ENCODE data around the gene COX7A1. TPM values are rescaled to one million over a fixed set of nuclear protein-coding genes. Genes with fewer than 3 reads are reported as not detected.

The COX7A1 gene
- total and polyA plus RNA-seq, 4 donors: 13.0 to 53.1 (median 36.0) TPM

GRCh38 chr19:36160821-36161596, 8.8 kb upstream of the COX7A1 start:
- H3K4me3 ChIP-seq: no peak overlapping the region
- no peak overlapping the region for H3K9ac ChIP-seq (ENCODE audit: insufficient read depth in 1 of 2, low read length in 2 of 2)
- DNase-seq (no peak), ATAC-seq (ENCODE audit: insufficient read depth, low FRiP score) (no peak)
- no peaks in the 10 kb centered on the region for H3K27me3 ChIP-seq (ENCODE audit: control insufficient read depth in 3 of 3, insufficient read depth in 3 of 3, low read length in 2 of 3)
- peaks cover 0 to 5% (median 0%) of the 10 kb centered on the region in 5 donors for H3K4me1 ChIP-seq (ENCODE audit: control insufficient read depth in 5 of 5, insufficient read depth in 5 of 5, low read length in 5 of 5)
- H3K27ac ChIP-seq (ENCODE audit: low read depth in 1 of 2, low read length in 1 of 2): peak overlapping the region in 1 of 2 donors; percentile 64
- WGBS, 2 donors: 84% methylated on average over 7 of the region's 7 CpGs
- peaks cover 0 to 4% (median 4%) of the 10 kb centered on the region in 4 donors for H3K36me3 ChIP-seq (ENCODE audit: control insufficient read depth in 4 of 4, insufficient read depth in 4 of 4, low read length in 4 of 4)
- no peak for TF ChIP-seq CTCF (IDR thresholded peaks at IDR 0.05; ENCODE audit: control extremely low read depth, extremely low read depth)
- H3K9me3 ChIP-seq (ENCODE audit: control insufficient read depth in 4 of 4, insufficient read depth in 3 of 4, low read length in 3 of 4): no peaks in the 10 kb centered on the region

GRCh38 chr19:36153126-36153525, 879 bp upstream of the COX7A1 start:
- Histone ChIP-seq H3K9me3 (ENCODE audit: control insufficient read depth in 4 of 4, insufficient read depth in 3 of 4, low read length in 3 of 4) (no peaks in the 10 kb centered on the region), H3K9ac (ENCODE audit: insufficient read depth in 1 of 2, low read length in 2 of 2) (peak overlapping the region in 1 of 2 donors; percentile 92), H3K27ac (ENCODE audit: low read depth in 1 of 2, low read length in 1 of 2) (peak overlapping the region; percentile 84 to 99), H3K4me3 (no peak overlapping the region), H3K27me3 (ENCODE audit: control insufficient read depth in 3 of 3, insufficient read depth in 3 of 3, low read length in 2 of 3) (no peaks in the 10 kb centered on the region), H3K4me1 (ENCODE audit: control insufficient read depth in 5 of 5, insufficient read depth in 5 of 5, low read length in 5 of 5) (peaks cover 0 to 15% (median 9%) of the 10 kb centered on the region in 5 donors), H3K36me3 (ENCODE audit: control insufficient read depth in 4 of 4, insufficient read depth in 4 of 4, low read length in 4 of 4) (peaks cover 0 to 31% (median 14%) of the 10 kb centered on the region in 4 donors)
- ATAC-seq (ENCODE audit: insufficient read depth, low FRiP score) (no peak), DNase-seq (no peak)
- TF ChIP-seq CTCF (IDR thresholded peaks at IDR 0.05; ENCODE audit: control extremely low read depth, extremely low read depth): no peak
- 93 to 96% methylated on average over 10 of the region's 10 CpGs for WGBS, 2 donors

GRCh38 chr19:36152019-36152351, 262 bp downstream of the COX7A1 start:
- DNase-seq (peak in 1 of 3 donors; percentile 27), ATAC-seq (ENCODE audit: insufficient read depth, low FRiP score) (no peak)
- peak overlapping the region; percentile 46 to 68 for H3K9ac ChIP-seq (ENCODE audit: insufficient read depth in 1 of 2, low read length in 2 of 2)
- WGBS, 2 donors: 49 to 63% methylated on average over 16 of the region's 16 CpGs
- peaks cover 0 to 36% (median 19%) of the 10 kb centered on the region in 4 donors for H3K36me3 ChIP-seq (ENCODE audit: control insufficient read depth in 4 of 4, insufficient read depth in 4 of 4, low read length in 4 of 4)
- peak overlapping the region; percentile 51 for H3K4me3 ChIP-seq
- peak overlapping the region; percentile 95 to 99 for H3K27ac ChIP-seq (ENCODE audit: low read depth in 1 of 2, low read length in 1 of 2)
- no peak for TF ChIP-seq CTCF (IDR thresholded peaks at IDR 0.05; ENCODE audit: control extremely low read depth, extremely low read depth)
- peaks cover 0 to 15% (median 9%) of the 10 kb centered on the region in 5 donors for H3K4me1 ChIP-seq (ENCODE audit: control insufficient read depth in 5 of 5, insufficient read depth in 5 of 5, low read length in 5 of 5)
- no peaks in the 10 kb centered on the region for H3K27me3 ChIP-seq (ENCODE audit: control insufficient read depth in 3 of 3, insufficient read depth in 3 of 3, low read length in 2 of 3)
- H3K9me3 ChIP-seq (ENCODE audit: control insufficient read depth in 4 of 4, insufficient read depth in 3 of 4, low read length in 3 of 4): no peaks in the 10 kb centered on the region
